Brain microvascular endothelial cell (primary cell): ENCODE results near the gene STARD3NL.
A peak's percentile ranks its signal among the peaks of the same experiment; 100 is the strongest.

Experiments used
- DNase-seq: peaks from one replicate; pipeline ENCODE4 v3.0.0-alpha.2; 2020
- H3K27ac ChIP-seq: fragments of 250-450 bp; sonication (Bioruptor Pico); 2 replicates; pipeline ENCODE4 v1.5.1; 2020; ENCODE audit warnings: mild to moderate bottlenecking, moderate library complexity
- H3K27me3 ChIP-seq: fragments of 250-450 bp; sonication (Bioruptor Pico); replicated peaks from 2 replicates; pipeline ENCODE4 v1.5.1; 2020; ENCODE audit warnings: mild to moderate bottlenecking
- H3K36me3 ChIP-seq: fragments of 250-450 bp; sonication (Bioruptor Pico); replicated peaks from 2 replicates; pipeline ENCODE4 v1.5.1; 2020; ENCODE audit warnings: mild to moderate bottlenecking
- H3K4me3 ChIP-seq: 2 replicates; pipeline ENCODE4 v1.5.1; 2011; ENCODE audit warnings: low read depth, mild to moderate bottlenecking, control low read depth, low read length, moderate library complexity
- in situ Hi-C: cut with HindIII; loops from 2 replicates; pipeline ENCODE4 v1.10.0; 2017; ENCODE audit warnings: low sequenced_read_pairs, low pct_ligation_motif_present
- TF ChIP-seq, protein P1 (sequence below): IDR thresholded peaks from 2 replicates; pipeline ENCODE4 v1.5.1; 2011; ENCODE audit warnings: low read depth, mild to moderate bottlenecking, moderate library complexity, low read length, control low read depth, inconsistent platforms; ENCODE audit errors: missing control alignments

STARD3NL gene

DNA sequence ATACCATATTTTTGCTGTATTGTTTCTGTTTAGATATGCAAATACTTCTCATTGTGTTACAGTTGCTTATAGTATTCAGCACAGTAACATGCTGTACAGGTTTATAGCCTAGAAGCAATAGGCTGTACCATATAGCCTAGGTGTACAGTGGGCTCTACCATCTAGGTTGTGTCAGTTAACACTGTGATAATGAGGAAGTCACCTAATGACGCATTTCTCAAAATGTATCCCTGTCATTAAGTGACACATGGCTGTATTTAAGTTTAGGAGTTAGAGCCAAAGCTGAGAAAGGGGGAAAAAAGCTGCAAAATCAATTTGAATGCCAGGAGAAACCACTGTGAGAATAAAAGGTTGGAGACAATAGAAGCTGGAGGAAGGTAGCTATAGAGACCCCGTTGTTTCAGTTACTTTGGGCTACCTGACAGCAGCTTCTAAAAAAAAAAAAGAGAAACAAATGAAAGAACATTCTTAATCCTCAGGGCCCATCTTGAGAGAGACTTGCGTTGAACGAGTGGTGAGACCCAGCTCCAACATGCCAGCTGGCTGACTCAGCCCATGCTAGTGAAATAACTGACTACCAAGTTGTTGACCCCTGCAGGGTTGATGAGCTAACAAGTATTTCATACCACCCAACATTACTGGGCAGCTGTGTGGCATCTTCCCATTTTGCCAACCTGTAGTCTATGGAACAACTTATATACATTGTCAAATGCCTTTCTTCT, 8.7 kb downstream of the STARD3NL start:
- TF ChIP-seq, protein P1, sequence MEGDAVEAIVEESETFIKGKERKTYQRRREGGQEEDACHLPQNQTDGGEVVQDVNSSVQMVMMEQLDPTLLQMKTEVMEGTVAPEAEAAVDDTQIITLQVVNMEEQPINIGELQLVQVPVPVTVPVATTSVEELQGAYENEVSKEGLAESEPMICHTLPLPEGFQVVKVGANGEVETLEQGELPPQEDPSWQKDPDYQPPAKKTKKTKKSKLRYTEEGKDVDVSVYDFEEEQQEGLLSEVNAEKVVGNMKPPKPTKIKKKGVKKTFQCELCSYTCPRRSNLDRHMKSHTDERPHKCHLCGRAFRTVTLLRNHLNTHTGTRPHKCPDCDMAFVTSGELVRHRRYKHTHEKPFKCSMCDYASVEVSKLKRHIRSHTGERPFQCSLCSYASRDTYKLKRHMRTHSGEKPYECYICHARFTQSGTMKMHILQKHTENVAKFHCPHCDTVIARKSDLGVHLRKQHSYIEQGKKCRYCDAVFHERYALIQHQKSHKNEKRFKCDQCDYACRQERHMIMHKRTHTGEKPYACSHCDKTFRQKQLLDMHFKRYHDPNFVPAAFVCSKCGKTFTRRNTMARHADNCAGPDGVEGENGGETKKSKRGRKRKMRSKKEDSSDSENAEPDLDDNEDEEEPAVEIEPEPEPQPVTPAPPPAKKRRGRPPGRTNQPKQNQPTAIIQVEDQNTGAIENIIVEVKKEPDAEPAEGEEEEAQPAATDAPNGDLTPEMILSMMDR: no peak
- Histone ChIP-seq H3K27ac (no peak overlapping the region), H3K27me3 (no peaks in the 10 kb centered on the region), H3K36me3 (no peaks in the 10 kb centered on the region), H3K4me3 (no peak overlapping the region)
- in situ Hi-C loops: no loop called here
- peak; percentile 76 for DNase-seq

DNA sequence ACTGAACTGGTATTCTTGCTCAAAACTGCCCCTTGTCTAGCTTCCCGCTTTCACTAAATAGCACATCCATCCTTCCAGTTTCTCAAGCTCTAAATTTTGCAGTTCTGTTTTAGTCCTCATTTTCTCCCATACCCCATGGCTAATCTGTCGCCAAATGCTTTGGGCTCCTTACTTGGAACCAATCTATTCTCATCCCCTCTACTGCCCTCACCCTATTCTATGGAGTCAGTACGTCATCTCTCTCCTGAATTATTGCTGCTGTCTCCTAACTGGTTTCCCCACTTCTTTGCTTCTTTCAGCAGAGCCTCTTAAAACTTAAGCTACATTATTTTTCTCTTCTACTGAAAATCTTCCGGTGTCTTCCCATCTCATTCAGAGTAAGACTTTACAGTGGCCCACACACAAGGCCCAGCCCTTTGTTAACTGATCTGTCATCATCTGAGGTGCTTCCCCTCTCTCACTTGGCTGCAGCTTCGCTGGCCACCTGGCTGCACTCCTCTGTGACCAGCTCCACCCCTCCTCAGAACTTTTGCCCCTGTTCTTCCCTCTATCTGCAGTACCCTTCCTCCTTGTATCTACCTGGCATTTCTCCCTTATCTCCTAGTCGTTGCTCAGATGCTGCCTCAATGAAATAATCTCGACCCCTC, 9.9 kb downstream of the STARD3NL start:
- TF ChIP-seq, protein P1: no peak
- Histone ChIP-seq H3K36me3 (no peaks in the 10 kb centered on the region), H3K4me3 (no peak overlapping the region), H3K27ac (no peak overlapping the region), H3K27me3 (no peaks in the 10 kb centered on the region)
- DNase-seq: no peak
- in situ Hi-C loops: no loop called here

DNA sequence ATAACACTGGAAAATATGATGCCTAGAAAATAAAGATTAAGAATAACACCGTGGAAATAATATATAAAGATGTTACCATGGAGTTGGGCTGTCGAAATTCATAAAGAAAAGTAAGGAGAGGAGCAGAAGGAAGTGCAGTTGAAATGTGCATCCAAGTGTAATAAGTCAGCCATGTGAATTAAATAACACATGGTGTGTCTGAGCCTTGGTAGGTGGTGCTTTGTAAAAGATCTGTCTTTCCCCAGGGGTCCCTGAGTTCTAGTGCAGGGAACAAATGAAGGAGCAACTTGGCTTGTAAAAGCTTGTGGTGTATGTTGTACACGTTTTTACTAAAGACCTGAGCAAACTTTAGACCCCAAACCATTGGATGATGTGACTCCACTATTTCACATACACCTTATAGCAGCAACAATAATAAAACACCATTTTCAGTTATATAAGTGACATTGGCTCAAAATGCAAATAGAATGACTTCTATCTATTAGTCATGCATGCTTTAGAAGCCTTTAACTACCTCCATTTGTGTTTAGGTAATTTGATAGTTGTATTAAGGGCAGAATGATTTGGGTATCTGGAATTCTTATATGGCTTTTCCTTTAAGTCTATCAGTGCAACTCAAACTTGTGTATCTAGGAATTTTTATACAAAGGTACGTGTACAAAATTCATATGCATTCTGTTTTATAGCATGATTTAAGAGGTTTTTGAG, 11.3 kb downstream of the STARD3NL start:
- no peak overlapping the region for H3K4me3 ChIP-seq
- TF ChIP-seq, protein P1: no peak
- H3K27ac ChIP-seq: peak overlapping the region; percentile 33
- in situ Hi-C loops: no loop called here
- no peak for DNase-seq
- H3K36me3 ChIP-seq: no peaks in the 10 kb centered on the region
- H3K27me3 ChIP-seq: no peaks in the 10 kb centered on the region

DNA sequence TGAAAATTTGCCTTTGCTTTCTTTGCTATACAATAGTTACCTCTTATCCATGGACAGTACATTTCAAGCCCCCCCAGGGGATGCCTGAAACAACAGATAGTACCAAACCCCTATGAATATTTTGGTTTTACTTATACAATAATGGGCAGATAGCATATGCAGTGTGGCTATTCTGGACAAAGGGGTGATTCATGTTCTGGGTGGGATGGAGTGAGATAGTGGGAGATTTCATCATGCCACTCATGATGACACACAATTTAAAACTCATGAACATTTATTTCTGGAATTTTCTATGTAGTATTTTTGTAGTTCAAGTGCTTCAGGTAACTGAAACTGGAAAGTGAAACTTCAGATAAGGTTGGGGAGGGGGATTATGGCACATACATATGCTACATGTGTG, 12.0 kb downstream of the STARD3NL start:
- in situ Hi-C loops: no loop called here
- Histone ChIP-seq H3K4me3 (no peak overlapping the region), H3K27ac (peak overlapping the region; percentile 54), H3K36me3 (no peaks in the 10 kb centered on the region), H3K27me3 (no peaks in the 10 kb centered on the region)
- TF ChIP-seq, protein P1: no peak
- DNase-seq: peak; percentile 56

DNA sequence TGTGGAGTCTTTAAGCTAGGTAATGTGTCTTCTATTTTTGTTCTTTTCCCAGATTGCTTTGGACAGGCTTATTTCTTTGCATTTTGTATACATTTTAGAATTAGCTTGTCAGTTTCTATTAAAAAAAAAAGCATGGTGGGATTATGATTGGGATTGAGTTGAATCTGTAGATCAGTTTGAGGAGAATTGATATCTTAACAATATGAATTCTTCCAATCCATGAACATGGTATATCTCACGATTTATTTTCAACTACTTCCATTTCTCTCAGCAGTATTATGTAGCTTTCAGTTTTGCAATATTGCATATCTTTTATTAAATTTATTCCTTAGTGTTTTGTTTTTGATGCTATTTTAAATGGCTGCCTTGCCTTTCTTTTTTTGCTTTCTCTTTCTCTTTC, 13.7 kb downstream of the STARD3NL start:
- H3K27ac ChIP-seq: no peak overlapping the region
- in situ Hi-C loops: no loop called here
- no peaks in the 10 kb centered on the region for H3K36me3 ChIP-seq
- DNase-seq: no peak
- TF ChIP-seq, protein P1: no peak
- no peaks in the 10 kb centered on the region for H3K27me3 ChIP-seq
- H3K4me3 ChIP-seq: no peak overlapping the region
